SK-N-SH treated with all-trans-retinoic acid at 6 μM for 48 hours (cell line): Measurements from ENCODE around the gene POU5F1.

Experiments used
- ARNTL ChIP-seq: fragments of 450-650 bp; formaldehyde crosslinking; IDR thresholded peaks from 2 replicates; pipeline ENCODE4 v1.5.0; 2020; ENCODE audit warnings: low read depth, mild to moderate bottlenecking, moderate library complexity, borderline replicate concordance
- ESRRG ChIP-seq: fragments of 250-450 bp; sonication (Bioruptor Pico); IDR thresholded peaks from 2 replicates; pipeline ENCODE4 v1.6.1; 2021; ENCODE audit warnings: mild to moderate bottlenecking
- ISL1 ChIP-seq: fragments of 250-450 bp; sonication (Bioruptor Pico); IDR thresholded peaks from 2 replicates; pipeline ENCODE4 v2.1.2; 2022; ENCODE audit warnings: mild to moderate bottlenecking, moderate library complexity
- OSR1 ChIP-seq: fragments of 250-450 bp; sonication (Bioruptor Pico); IDR thresholded peaks from 2 replicates; pipeline ENCODE4 v1.8.0; 2022; ENCODE audit warnings: moderate library complexity, mild to moderate bottlenecking, inconsistent platforms
- PPARA ChIP-seq: fragments of 250-450 bp; sonication (Bioruptor Pico); IDR thresholded peaks from 2 replicates; pipeline ENCODE4 v1.5.0; 2020; ENCODE audit warnings: mild to moderate bottlenecking, borderline replicate concordance
- TCF4 ChIP-seq: fragments of 250-450 bp; sonication (Bioruptor Pico); IDR thresholded peaks from 2 replicates; pipeline ENCODE4 v1.8.0; 2021; ENCODE audit warnings: mild to moderate bottlenecking, moderate library complexity, borderline replicate concordance
- ZC3H10 ChIP-seq: fragments of 250-450 bp; sonication (Bioruptor Pico); IDR thresholded peaks from 2 replicates; pipeline ENCODE4 v1.5.1; 2021; ENCODE audit warnings: mild to moderate bottlenecking, moderate library complexity
- ZFP3 ChIP-seq: fragments of 250-450 bp; sonication (Bioruptor Pico); IDR thresholded peaks from 2 replicates; pipeline ENCODE4 v1.5.0; 2020; ENCODE audit warnings: mild to moderate bottlenecking, moderate library complexity
- ZNF565 ChIP-seq: fragments of 450-650 bp; formaldehyde crosslinking; conservative IDR thresholded peaks from 2 replicates; pipeline ENCODE4 v1.5.0; 2020; ENCODE audit warnings: low read depth, mild to moderate bottlenecking, moderate library complexity
- ZNF70 ChIP-seq: fragments of 450-650 bp; formaldehyde crosslinking; IDR thresholded peaks from 2 replicates; pipeline ENCODE4 v1.5.0; 2020; ENCODE audit warnings: mild to moderate bottlenecking, moderate library complexity
- TF ChIP-seq, protein P1 (sequence below): fragments of 250-450 bp; sonication (Bioruptor Pico); IDR thresholded peaks from 2 replicates; pipeline ENCODE4 v1.5.1; 2021; ENCODE audit warnings: mild to moderate bottlenecking, moderate library complexity
- TF ChIP-seq, protein P2 (sequence below): fragments of 250-450 bp; sonication (Bioruptor Pico); IDR thresholded peaks from 2 replicates; pipeline ENCODE4 v1.8.0; 2020; ENCODE audit warnings: mild to moderate bottlenecking, moderate library complexity, borderline replicate concordance
- TF ChIP-seq, protein P3 (sequence below): fragments of 250-450 bp; sonication (Bioruptor Pico); IDR thresholded peaks from 2 replicates; pipeline ENCODE4 v1.5.0; 2020; ENCODE audit warnings: mild to moderate bottlenecking, moderate library complexity
- TF ChIP-seq, protein P4 (sequence below): fragments of 250-450 bp; sonication (Bioruptor Pico); IDR thresholded peaks from 2 replicates; pipeline ENCODE4 v1.5.1; 2020; ENCODE audit warnings: low read depth, mild to moderate bottlenecking, moderate library complexity

DNA sequence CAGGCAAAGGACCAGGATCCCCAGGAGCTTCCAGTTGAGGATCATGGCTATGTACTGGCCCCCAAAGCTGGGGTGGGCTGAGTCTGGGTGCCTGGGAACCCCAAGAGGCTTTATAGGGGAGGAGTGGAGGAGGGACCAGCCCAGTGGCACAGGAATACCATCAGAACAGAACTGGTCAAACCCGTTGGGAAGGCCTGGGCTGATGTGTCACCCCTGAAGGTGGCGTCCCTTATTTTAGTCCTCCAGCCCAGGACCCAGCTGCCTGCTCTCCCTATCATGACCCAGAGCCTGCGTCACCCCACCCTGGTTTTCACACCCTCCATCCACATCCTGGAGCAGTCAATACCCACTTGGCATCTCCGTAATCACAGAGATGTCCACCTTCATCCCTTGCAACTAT, 31.5 kb downstream of the POU5F1 start, which contains the start of gene PSORS1C2:
- TF ChIP-seq, protein P1, sequence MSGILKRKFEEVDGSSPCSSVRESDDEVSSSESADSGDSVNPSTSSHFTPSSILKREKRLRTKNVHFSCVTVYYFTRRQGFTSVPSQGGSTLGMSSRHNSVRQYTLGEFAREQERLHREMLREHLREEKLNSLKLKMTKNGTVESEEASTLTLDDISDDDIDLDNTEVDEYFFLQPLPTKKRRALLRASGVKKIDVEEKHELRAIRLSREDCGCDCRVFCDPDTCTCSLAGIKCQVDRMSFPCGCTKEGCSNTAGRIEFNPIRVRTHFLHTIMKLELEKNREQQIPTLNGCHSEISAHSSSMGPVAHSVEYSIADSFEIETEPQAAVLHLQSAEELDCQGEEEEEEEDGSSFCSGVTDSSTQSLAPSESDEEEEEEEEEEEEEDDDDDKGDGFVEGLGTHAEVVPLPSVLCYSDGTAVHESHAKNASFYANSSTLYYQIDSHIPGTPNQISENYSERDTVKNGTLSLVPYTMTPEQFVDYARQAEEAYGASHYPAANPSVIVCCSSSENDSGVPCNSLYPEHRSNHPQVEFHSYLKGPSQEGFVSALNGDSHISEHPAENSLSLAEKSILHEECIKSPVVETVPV (CRISPR knock-in tag): no peak
- no peak for TF ChIP-seq ISL1 (CRISPR knock-in tag)
- no peak for TF ChIP-seq ARNTL (CRISPR knock-in tag)
- TF ChIP-seq, protein P2, sequence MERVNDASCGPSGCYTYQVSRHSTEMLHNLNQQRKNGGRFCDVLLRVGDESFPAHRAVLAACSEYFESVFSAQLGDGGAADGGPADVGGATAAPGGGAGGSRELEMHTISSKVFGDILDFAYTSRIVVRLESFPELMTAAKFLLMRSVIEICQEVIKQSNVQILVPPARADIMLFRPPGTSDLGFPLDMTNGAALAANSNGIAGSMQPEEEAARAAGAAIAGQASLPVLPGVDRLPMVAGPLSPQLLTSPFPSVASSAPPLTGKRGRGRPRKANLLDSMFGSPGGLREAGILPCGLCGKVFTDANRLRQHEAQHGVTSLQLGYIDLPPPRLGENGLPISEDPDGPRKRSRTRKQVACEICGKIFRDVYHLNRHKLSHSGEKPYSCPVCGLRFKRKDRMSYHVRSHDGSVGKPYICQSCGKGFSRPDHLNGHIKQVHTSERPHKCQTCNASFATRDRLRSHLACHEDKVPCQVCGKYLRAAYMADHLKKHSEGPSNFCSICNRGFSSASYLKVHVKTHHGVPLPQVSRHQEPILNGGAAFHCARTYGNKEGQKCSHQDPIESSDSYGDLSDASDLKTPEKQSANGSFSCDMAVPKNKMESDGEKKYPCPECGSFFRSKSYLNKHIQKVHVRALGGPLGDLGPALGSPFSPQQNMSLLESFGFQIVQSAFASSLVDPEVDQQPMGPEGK (CRISPR knock-in tag): no peak
- no peak for TF ChIP-seq ZFP3 (CRISPR knock-in tag)
- no peak for TF ChIP-seq ZNF565 (CRISPR knock-in tag)
- no peak for TF ChIP-seq ZNF70 (CRISPR knock-in tag)
- TF ChIP-seq ZC3H10: no peak
- TF ChIP-seq, protein P3, sequence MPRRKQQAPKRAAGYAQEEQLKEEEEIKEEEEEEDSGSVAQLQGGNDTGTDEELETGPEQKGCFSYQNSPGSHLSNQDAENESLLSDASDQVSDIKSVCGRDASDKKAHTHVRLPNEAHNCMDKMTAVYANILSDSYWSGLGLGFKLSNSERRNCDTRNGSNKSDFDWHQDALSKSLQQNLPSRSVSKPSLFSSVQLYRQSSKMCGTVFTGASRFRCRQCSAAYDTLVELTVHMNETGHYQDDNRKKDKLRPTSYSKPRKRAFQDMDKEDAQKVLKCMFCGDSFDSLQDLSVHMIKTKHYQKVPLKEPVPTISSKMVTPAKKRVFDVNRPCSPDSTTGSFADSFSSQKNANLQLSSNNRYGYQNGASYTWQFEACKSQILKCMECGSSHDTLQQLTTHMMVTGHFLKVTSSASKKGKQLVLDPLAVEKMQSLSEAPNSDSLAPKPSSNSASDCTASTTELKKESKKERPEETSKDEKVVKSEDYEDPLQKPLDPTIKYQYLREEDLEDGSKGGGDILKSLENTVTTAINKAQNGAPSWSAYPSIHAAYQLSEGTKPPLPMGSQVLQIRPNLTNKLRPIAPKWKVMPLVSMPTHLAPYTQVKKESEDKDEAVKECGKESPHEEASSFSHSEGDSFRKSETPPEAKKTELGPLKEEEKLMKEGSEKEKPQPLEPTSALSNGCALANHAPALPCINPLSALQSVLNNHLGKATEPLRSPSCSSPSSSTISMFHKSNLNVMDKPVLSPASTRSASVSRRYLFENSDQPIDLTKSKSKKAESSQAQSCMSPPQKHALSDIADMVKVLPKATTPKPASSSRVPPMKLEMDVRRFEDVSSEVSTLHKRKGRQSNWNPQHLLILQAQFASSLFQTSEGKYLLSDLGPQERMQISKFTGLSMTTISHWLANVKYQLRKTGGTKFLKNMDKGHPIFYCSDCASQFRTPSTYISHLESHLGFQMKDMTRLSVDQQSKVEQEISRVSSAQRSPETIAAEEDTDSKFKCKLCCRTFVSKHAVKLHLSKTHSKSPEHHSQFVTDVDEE: no peak
- TF ChIP-seq PPARA (CRISPR knock-in tag): no peak
- no peak for TF ChIP-seq TCF4 (CRISPR knock-in tag)
- TF ChIP-seq ESRRG (CRISPR knock-in tag): no peak
- TF ChIP-seq, protein P4, sequence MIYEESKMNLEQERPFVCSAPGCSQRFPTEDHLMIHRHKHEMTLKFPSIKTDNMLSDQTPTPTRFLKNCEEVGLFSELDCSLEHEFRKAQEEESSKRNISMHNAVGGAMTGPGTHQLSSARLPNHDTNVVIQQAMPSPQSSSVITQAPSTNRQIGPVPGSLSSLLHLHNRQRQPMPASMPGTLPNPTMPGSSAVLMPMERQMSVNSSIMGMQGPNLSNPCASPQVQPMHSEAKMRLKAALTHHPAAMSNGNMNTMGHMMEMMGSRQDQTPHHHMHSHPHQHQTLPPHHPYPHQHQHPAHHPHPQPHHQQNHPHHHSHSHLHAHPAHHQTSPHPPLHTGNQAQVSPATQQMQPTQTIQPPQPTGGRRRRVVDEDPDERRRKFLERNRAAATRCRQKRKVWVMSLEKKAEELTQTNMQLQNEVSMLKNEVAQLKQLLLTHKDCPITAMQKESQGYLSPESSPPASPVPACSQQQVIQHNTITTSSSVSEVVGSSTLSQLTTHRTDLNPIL (CRISPR knock-in tag): no peak
- no peak for TF ChIP-seq OSR1
